ENCODE results near the gene MALRD1.

MALRD1 gene

DNA sequence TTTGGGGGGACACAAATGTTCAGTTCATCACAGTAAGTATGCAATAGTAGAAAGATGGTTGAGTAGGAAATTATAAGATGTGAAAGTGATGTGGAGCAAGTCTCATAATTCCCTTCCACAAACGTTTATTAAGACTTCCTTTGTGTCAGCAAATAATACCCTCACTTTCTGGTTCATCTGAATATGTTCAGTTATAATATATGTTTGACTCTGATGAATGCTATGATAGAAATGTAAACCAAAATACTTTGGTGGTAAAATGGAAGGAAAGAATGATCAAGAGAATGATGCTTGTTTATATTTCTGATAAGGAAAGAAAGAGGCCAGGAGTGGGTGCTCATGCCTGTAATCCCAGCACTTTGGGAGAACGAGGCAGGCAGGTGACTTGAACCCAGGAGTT lies 655.9 kb downstream of the MALRD1 start:
- H3K36me3 Mint-ChIP-seq (ENCODE audit: insufficient read depth) = no peaks in the 10 kb centered on the region
- no peak overlapping the region for H3K27ac Mint-ChIP-seq
- H3K27me3 Mint-ChIP-seq = no peaks in the 10 kb centered on the region
- no peak overlapping the region for H3K4me3 Mint-ChIP-seq
- no peak for DNase-seq
- ATAC-seq (replicated peaks) = no peak
- H3K4me1 Mint-ChIP-seq (ENCODE audit: low read depth in 2 of 2) = no peaks in the 10 kb centered on the region
- peaks cover 7 to 11% of the 10 kb centered on the region in 2 donors for H3K9me3 Mint-ChIP-seq

DNA sequence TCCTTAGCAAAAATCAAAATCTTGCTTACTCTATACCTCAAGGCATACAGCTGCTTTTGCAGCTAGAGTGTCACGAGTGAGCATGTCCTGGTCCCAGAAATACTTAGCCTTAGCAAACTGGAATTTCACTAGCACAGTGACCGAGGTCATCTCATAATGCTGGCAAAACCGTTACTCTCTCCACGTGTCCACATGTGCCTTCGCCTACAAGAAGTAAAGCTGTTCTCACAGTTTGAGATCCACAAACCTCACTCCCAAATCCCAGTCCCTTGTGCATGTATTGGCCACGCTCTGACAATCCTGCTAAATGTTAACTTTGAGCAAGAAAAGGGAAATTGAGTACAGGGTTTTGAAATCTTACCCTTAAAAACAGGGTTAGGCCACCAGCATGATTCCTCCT lies 656.6 kb downstream of the MALRD1 start:
- Mint-ChIP-seq H3K27ac (no peak overlapping the region), H3K9me3 (peaks cover 7 to 11% of the 10 kb centered on the region in 2 donors), H3K36me3 (ENCODE audit: insufficient read depth) (no peaks in the 10 kb centered on the region), H3K27me3 (no peaks in the 10 kb centered on the region), H3K4me3 (no peak overlapping the region), H3K4me1 (ENCODE audit: low read depth in 2 of 2) (no peaks in the 10 kb centered on the region)
- DNase-seq (no peak), ATAC-seq (replicated peaks) (no peak)

GRCh38 chr10:19706904-19707303 lies 658.3 kb downstream of the MALRD1 start:
- Mint-ChIP-seq H3K27me3 (no peaks in the 10 kb centered on the region), H3K9me3 (peaks cover 14 to 15% of the 10 kb centered on the region in 2 donors), H3K4me3 (no peak overlapping the region), H3K36me3 (ENCODE audit: insufficient read depth) (no peaks in the 10 kb centered on the region), H3K4me1 (ENCODE audit: low read depth in 2 of 2) (no peaks in the 10 kb centered on the region), H3K27ac (no peak overlapping the region)
- DNase-seq = no peak
- no peak for ATAC-seq (replicated peaks)

- no peak for DNase-seq
- H3K27ac Mint-ChIP-seq = no peak overlapping the region
- no peak for ATAC-seq (replicated peaks)
- no peaks in the 10 kb centered on the region for H3K36me3 Mint-ChIP-seq (ENCODE audit: insufficient read depth)
- no peak overlapping the region for H3K4me3 Mint-ChIP-seq
- H3K27me3 Mint-ChIP-seq = no peaks in the 10 kb centered on the region
- no peaks in the 10 kb centered on the region for H3K4me1 Mint-ChIP-seq (ENCODE audit: low read depth in 2 of 2)
- peaks cover 15 to 16% of the 10 kb centered on the region in 2 donors for H3K9me3 Mint-ChIP-seq
Measured at GRCh38 chr10:19707376-19707775, 658.8 kb downstream of the MALRD1 start.

DNA sequence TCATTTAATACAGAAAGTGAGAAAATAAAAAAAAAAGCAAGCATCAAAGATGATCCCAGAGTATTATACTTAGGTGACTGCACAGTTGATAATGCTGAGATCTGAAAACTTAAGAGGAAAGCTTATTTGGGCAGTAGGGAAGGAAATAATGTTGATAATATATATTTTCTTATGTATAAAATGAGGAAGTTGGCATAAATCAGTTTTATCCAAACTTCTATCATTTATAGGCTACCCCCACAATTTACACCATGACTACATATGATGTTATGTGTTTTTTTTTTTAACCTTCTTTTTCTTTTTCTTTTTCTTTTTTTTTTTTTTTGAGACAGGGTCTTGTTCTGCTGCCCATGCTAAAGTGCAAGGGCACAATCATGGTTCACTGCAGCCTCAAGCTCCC lies 659.4 kb downstream of the MALRD1 start:
- H3K9me3 Mint-ChIP-seq = peaks cover 18 to 19% of the 10 kb centered on the region in 2 donors
- H3K4me1 Mint-ChIP-seq (ENCODE audit: low read depth in 2 of 2) = no peaks in the 10 kb centered on the region

DNA sequence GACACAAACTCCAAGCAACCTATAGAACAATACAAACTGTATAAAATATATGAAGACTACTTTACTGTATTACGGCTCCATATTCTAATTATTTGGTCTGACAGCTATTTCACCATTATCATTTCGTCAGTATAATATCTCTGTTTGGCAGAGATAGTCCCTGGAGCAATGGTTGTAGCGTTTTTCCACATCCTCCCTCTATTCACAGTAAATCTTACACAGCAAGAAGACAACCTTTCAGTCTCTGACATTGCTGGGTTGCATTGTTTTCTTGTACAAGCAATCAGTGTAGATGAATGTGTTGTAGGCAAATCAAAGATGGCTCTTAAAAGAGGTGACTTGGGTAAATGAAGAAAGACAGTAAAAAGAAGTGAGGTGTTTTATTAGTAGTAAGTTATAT lies 662.0 kb downstream of the MALRD1 start:
- Mint-ChIP-seq H3K4me1 (ENCODE audit: low read depth in 2 of 2) (no peaks in the 10 kb centered on the region), H3K27me3 (no peaks in the 10 kb centered on the region), H3K27ac (no peak overlapping the region), H3K9me3 (peaks cover 27 to 34% of the 10 kb centered on the region in 2 donors), H3K36me3 (ENCODE audit: insufficient read depth) (no peaks in the 10 kb centered on the region), H3K4me3 (no peak overlapping the region)
- DNase-seq (no peak), ATAC-seq (replicated peaks) (no peak)

More for the DNA sequence above, 659.4 kb downstream of the MALRD1 start:
- Mint-ChIP-seq H3K27ac (no peak overlapping the region), H3K36me3 (ENCODE audit: insufficient read depth) (no peaks in the 10 kb centered on the region), H3K27me3 (no peaks in the 10 kb centered on the region), H3K4me3 (no peak overlapping the region)
- DNase-seq (no peak), ATAC-seq (replicated peaks) (no peak)

GRCh38 chr10:19713159-19713558 lies 664.6 kb downstream of the MALRD1 start:
- peaks cover 22 to 27% of the 10 kb centered on the region in 2 donors for H3K9me3 Mint-ChIP-seq
- no peaks in the 10 kb centered on the region for H3K4me1 Mint-ChIP-seq (ENCODE audit: low read depth in 2 of 2)
- ATAC-seq (replicated peaks) (no peak), DNase-seq (no peak)
- H3K4me3 Mint-ChIP-seq = no peak overlapping the region
- H3K27me3 Mint-ChIP-seq = no peaks in the 10 kb centered on the region
- H3K27ac Mint-ChIP-seq = no peak overlapping the region
- no peaks in the 10 kb centered on the region for H3K36me3 Mint-ChIP-seq (ENCODE audit: insufficient read depth)

- no peak for ATAC-seq (replicated peaks)
- DNase-seq = no peak
- Mint-ChIP-seq H3K9me3 (peaks cover 22 to 27% of the 10 kb centered on the region in 2 donors), H3K4me1 (ENCODE audit: low read depth in 2 of 2) (no peaks in the 10 kb centered on the region), H3K36me3 (ENCODE audit: insufficient read depth) (no peaks in the 10 kb centered on the region), H3K4me3 (no peak overlapping the region), H3K27me3 (no peaks in the 10 kb centered on the region), H3K27ac (no peak overlapping the region)
Measured at GRCh38 chr10:19713800-19714525, 665.4 kb downstream of the MALRD1 start.

DNA sequence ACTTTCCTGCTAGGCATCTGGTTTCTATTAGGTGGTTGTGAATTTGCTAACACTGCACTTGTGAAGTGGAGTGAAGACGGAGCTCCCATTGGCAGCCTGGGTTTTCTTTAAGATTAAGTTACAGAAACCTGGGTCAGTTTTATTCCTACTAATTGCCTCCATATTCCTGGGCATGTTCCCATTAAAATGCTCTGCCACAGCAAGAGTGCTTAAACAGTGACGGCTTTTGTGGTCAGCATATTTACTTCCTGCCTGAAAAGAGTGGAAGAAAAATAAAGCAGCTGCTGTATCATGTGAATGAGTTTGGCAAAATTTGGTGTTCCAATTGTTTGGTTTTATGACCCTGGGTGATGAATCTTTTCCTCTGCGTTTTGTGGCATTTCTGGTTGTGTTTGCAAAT lies 670.7 kb downstream of the MALRD1 start:
- Mint-ChIP-seq H3K27me3 (no peaks in the 10 kb centered on the region), H3K36me3 (ENCODE audit: insufficient read depth) (no peaks in the 10 kb centered on the region), H3K27ac (no peak overlapping the region), H3K9me3 (peaks cover 5 to 11% of the 10 kb centered on the region in 2 donors), H3K4me1 (ENCODE audit: low read depth in 2 of 2) (no peaks in the 10 kb centered on the region), H3K4me3 (no peak overlapping the region)
- no peak for DNase-seq
- no peak for ATAC-seq (replicated peaks)

GRCh38 chr10:19724287-19724686 lies 675.7 kb downstream of the MALRD1 start:
- Mint-ChIP-seq H3K4me1 (ENCODE audit: low read depth in 2 of 2) (no peaks in the 10 kb centered on the region), H3K27ac (no peak overlapping the region), H3K27me3 (no peaks in the 10 kb centered on the region), H3K9me3 (peaks cover 6 to 8% of the 10 kb centered on the region in 2 donors), H3K4me3 (no peak overlapping the region), H3K36me3 (ENCODE audit: insufficient read depth) (no peaks in the 10 kb centered on the region)
- ATAC-seq (replicated peaks) (no peak), DNase-seq (no peak)

DNA sequence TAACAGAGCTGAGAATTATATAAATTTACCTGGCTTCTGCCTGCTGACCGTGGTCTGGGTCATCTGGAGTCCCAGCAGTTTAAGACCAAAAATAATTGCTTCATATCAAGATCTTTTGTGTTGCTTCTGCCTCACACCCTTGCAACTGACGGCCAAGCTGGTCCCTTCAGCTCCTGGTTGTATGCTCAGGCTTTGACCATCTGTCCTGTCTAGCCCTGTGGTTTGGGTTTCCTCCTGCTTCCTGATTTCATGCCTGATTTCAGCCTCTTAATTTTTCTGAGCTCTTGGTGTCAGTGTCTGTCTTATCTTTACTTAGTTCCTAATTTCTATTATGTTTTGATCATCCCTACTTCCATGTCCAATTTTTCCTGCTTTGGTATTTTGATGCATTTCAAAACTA lies 679.8 kb downstream of the MALRD1 start:
- Mint-ChIP-seq H3K4me1 (ENCODE audit: low read depth in 2 of 2) (no peaks in the 10 kb centered on the region), H3K4me3 (no peak overlapping the region), H3K36me3 (ENCODE audit: insufficient read depth) (no peaks in the 10 kb centered on the region), H3K27me3 (no peaks in the 10 kb centered on the region), H3K27ac (no peak overlapping the region), H3K9me3 (peaks cover 0 to 8% of the 10 kb centered on the region in 2 donors)
- ATAC-seq (replicated peaks) (no peak), DNase-seq (no peak)

- no peaks in the 10 kb centered on the region for H3K27me3 Mint-ChIP-seq
- peaks cover 0 to 8% of the 10 kb centered on the region in 2 donors for H3K9me3 Mint-ChIP-seq
- H3K4me3 Mint-ChIP-seq = no peak overlapping the region
- no peaks in the 10 kb centered on the region for H3K4me1 Mint-ChIP-seq (ENCODE audit: low read depth in 2 of 2)
- H3K36me3 Mint-ChIP-seq (ENCODE audit: insufficient read depth) = no peaks in the 10 kb centered on the region
- DNase-seq (no peak), ATAC-seq (replicated peaks) (no peak)
- H3K27ac Mint-ChIP-seq = no peak overlapping the region
Measured at GRCh38 chr10:19728964-19729363, 680.4 kb downstream of the MALRD1 start.

DNA sequence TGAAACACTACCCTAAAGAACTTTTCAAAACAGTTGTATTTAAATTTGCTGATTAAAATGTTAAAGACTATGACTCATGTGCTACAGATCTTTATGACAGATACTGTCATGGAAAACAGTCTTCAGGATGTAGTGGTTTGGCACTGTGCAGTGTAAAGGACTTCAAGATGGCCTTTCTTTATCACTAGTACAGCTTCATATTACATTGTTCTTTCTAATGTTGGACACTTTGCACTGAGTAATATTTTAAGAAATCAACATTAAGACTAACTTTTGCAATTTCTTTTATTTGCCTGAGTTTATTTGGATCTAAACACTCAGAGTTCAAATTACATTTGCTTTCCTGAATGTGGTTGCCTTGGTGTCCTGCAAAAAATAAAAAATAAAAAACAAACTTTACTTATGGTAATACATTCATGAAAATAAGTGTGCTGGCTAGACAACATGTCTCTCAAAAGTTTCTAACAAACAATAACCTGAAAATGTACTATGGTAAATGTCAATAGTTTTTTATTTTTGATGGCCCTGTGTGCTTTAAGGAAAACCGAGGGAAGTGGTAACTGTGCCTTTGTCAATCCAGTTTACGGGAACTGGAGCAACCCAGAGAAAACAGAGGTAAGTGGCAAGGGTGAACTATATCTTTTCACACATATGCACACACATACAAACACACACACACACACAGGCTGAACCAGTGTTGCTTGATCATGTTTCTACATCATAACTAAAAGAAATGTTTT lies 681.7 kb downstream of the MALRD1 start:
- ATAC-seq (replicated peaks) (no peak), DNase-seq (no peak)
- no peak overlapping the region for H3K27ac Mint-ChIP-seq
- H3K4me1 Mint-ChIP-seq (ENCODE audit: low read depth in 2 of 2) = no peaks in the 10 kb centered on the region
- H3K27me3 Mint-ChIP-seq = no peaks in the 10 kb centered on the region
- H3K36me3 Mint-ChIP-seq (ENCODE audit: insufficient read depth) = no peaks in the 10 kb centered on the region
- H3K9me3 Mint-ChIP-seq = peaks cover 0 to 6% of the 10 kb centered on the region in 2 donors
- H3K4me3 Mint-ChIP-seq = no peak overlapping the region

DNA sequence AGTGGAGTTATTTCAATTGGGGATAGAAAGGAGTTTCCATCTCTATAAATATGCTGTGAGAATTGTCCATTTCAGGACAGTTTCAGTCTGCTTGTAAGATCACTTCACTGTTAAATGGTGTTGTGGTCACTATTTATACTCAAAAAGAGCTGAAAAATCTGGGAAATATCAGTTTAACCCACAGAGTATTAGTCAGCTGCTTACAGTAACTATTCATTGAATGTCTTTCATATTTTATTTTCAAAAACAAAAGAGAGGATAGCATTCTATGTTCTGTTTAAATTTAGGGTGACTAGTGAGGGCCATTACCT lies 682.3 kb downstream of the MALRD1 start:
- no peak for DNase-seq
- no peak overlapping the region for H3K4me3 Mint-ChIP-seq
- H3K27ac Mint-ChIP-seq = no peak overlapping the region
- H3K4me1 Mint-ChIP-seq (ENCODE audit: low read depth in 2 of 2) = no peaks in the 10 kb centered on the region
- H3K27me3 Mint-ChIP-seq = no peaks in the 10 kb centered on the region
- no peak for ATAC-seq (replicated peaks)
- no peaks in the 10 kb centered on the region for H3K36me3 Mint-ChIP-seq (ENCODE audit: insufficient read depth)
- peaks cover under 1 to 6% of the 10 kb centered on the region in 2 donors for H3K9me3 Mint-ChIP-seq
